GM23248 (cell line): ENCODE measurements around the gene PLCB4.

Experiments
- EZH2 ChIP-seq: fragments of 200-600 bp; sonication (generic); IDR thresholded peaks from 2 replicates; pipeline ENCODE4 v1.6.1; 2018; ENCODE audit warnings: antibody characterized with exemption, mild to moderate bottlenecking; ENCODE audit not compliant: insufficient read depth, poor library complexity, severe bottlenecking
- EZH2phosphoT487 ChIP-seq: fragments of 200-600 bp; sonication (generic); IDR thresholded peaks from 2 replicates; pipeline ENCODE4 v1.6.1; 2018; ENCODE audit warnings: antibody characterized with exemption, moderate library complexity, mild to moderate bottlenecking, low read depth; ENCODE audit not compliant: insufficient read depth

DNA sequence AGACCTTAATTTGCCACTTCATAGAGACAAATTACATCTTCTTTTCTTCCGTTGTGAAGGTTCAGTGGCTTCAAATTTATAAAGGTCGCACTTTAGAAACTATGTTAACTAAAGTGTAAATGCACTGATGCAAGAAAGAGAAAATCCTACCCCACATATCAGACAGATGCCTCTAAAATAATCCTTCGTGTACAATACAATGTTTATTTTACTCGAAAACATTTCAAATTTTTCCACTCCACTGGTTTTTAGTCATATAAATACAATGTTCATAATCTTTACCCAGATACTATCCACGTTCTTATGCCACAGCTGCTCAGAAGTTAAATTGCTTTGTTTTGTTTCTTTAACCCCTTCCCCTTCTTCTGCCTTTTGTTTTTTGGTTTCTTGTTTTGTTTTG, 305.2 kb downstream of the PLCB4 start:
- TF ChIP-seq EZH2phosphoT487, result no peak
- no peak for TF ChIP-seq EZH2
